Esophagus muscularis mucosa (tissue), 4 donors: Measurements from ENCODE around the gene MAP3K20. TPM values are rescaled to one million over a fixed set of nuclear protein-coding genes. Genes with fewer than 3 reads are reported as not detected.
"Not testable (repeated sequence)": the region's sequence is repeated elsewhere in the genome, so short reads cannot be mapped to it uniquely, and the experiment has no call there.

Source experiments
- DNase-seq: peaks from one replicate; pipeline ENCODE4 v3.0.0-alpha.2; 2017; ENCODE audit errors: extremely low spot score
- H3K27ac ChIP-seq, 4 donors: fragments of 200-600 bp; sonication (generic); replicated peaks in 1 of 4; 1 replicate in 3 of 4; 2 replicates in 1 of 4; pipeline ENCODE4 v1.5.1; 2016 to 2019; ENCODE audit warnings: mild to moderate bottlenecking in 1 of 4
- H3K27me3 ChIP-seq, 4 donors: fragments of 200-600 bp; sonication (generic); one replicate each; pipeline versions ENCODE4 v1.5.1 to v1.6.0; 2016 to 2019
- H3K36me3 ChIP-seq, 4 donors: fragments of 200-600 bp; sonication (generic); one replicate each; pipeline ENCODE4 v1.5.1; 2016 to 2019
- H3K4me1 ChIP-seq, 4 donors: fragments of 200-600 bp; sonication (generic); one replicate each; pipeline ENCODE4 v1.5.1; 2016 to 2019
- H3K4me3 ChIP-seq, 4 donors: fragments of 200-600 bp; sonication (generic); 1 replicate in 2 of 4; 2 replicates in 2 of 4; pipeline ENCODE4 v1.5.1; 2016 to 2019; ENCODE audit warnings: mild to moderate bottlenecking in 4 of 4, moderate library complexity in 1 of 4
- H3K9me3 ChIP-seq, 4 donors: fragments of 200-600 bp; sonication (generic); 1 replicate in 3 of 4; 2 replicates in 1 of 4; pipeline ENCODE4 v1.5.1; 2016 to 2019
- CTCF ChIP-seq, 3 experiments: fragments of 200-600 bp in 2 of 3; fragments of 450-650 bp in 1 of 3; sonication (generic) in 2 of 3; IDR thresholded peaks; one replicate each; pipeline ENCODE4 v1.5.1; 2017 to 2019; ENCODE audit warnings: antibody characterized with exemption in 3 of 3, mild to moderate bottlenecking in 2 of 3, moderate library complexity in 1 of 3
- EP300 ChIP-seq: sonication (generic); formaldehyde crosslinking; IDR thresholded peaks from one replicate; pipeline ENCODE4 v1.6.1; 2017; ENCODE audit warnings: antibody characterized with exemption
- POLR2A ChIP-seq: fragments of 450-650 bp; IDR thresholded peaks from one replicate; pipeline ENCODE4 v1.6.1; 2017; ENCODE audit warnings: antibody characterized with exemption, moderate library complexity, mild to moderate bottlenecking, low read depth
- POLR2AphosphoS5 ChIP-seq, 2 donors: sonication (generic); formaldehyde crosslinking; IDR thresholded peaks; one replicate each; pipeline ENCODE4 v1.6.1; 2017; ENCODE audit warnings: antibody characterized with exemption in 2 of 2
- WGBS: methylation state at CpG from one replicate; pipeline ENCODE4 v1.1.5; 2018; 5-methylcytosine and 5-hydroxymethylcytosine counted together
- intact Hi-C: fragments of 100-400 bp; cut with DNase I; formaldehyde crosslinking; loops from one replicate; pipeline ENCODE4 v1.15.1; 2023
- total RNA-seq, 4 donors: library from RNA; depleted of rRNA; stranded (reverse); fragments of >200 nt; gene quantifications; one replicate each; pipeline versions ENCODE4 v1.1.0 to v1.2.1, GENCODE V29; 2016

Gene MAP3K20
- total RNA-seq, 4 donors from 2014 or later, result 238 to 335 (median 267) TPM

- Histone ChIP-seq H3K27ac (peak overlapping the region; percentile 73 to 84 (median 82)), H3K36me3 (peaks cover 0 to 15% (median 9%) of the 10 kb centered on the region in 4 donors), H3K4me3 (no peak overlapping the region), H3K27me3 (no peaks in the 10 kb centered on the region), H3K4me1 (peaks cover 38 to 79% (median 71%) of the 10 kb centered on the region in 4 donors), H3K9me3 (no peaks in the 10 kb centered on the region)
- DNase-seq, result no peak
- intact Hi-C loops, result no loop called here
- WGBS, result 62% methylated on average over 2 of the region's 2 CpGs
- TF ChIP-seq CTCF (IDR thresholded peaks at IDR 0.05) (no peak), EP300 (no peak), POLR2AphosphoS5 (IDR thresholded peaks at IDR 0.05) (no peak), POLR2A (no peak)
Measured at GRCh38 chr2:173202570-173202969, 126.9 kb downstream of the MAP3K20 start.

GRCh38 chr2:173204316-173204715, 128.7 kb downstream of the MAP3K20 start:
- TF ChIP-seq EP300 (no peak), POLR2A (no peak), CTCF (IDR thresholded peaks at IDR 0.05) (no peak), POLR2AphosphoS5 (IDR thresholded peaks at IDR 0.05) (no peak)
- WGBS, result 40% methylated on average over 2 of the region's 2 CpGs
- no peaks in the 10 kb centered on the region for H3K27me3 ChIP-seq
- intact Hi-C loops, result no loop called here
- H3K36me3 ChIP-seq, result no peaks in the 10 kb centered on the region
- no peaks in the 10 kb centered on the region for H3K9me3 ChIP-seq
- no peak overlapping the region for H3K4me3 ChIP-seq
- DNase-seq, result no peak
- peak overlapping the region; percentile 73 to 84 (median 82) for H3K27ac ChIP-seq
- peaks cover 43 to 92% (median 70%) of the 10 kb centered on the region in 4 donors for H3K4me1 ChIP-seq

- peaks cover 0 to 6% (median 2%) of the 10 kb centered on the region in 4 donors for H3K36me3 ChIP-seq
- H3K27me3 ChIP-seq, result no peaks in the 10 kb centered on the region
- peak; percentile 94 for DNase-seq
- peaks cover 53 to 95% (median 75%) of the 10 kb centered on the region in 4 donors for H3K4me1 ChIP-seq
- TF ChIP-seq EP300, result peak; percentile 64
- TF ChIP-seq CTCF (IDR thresholded peaks at IDR 0.05), result no peak
- TF ChIP-seq POLR2A, result no peak
- TF ChIP-seq POLR2AphosphoS5 (IDR thresholded peaks at IDR 0.05), result peak; percentile 89 to 96
- 28% methylated on average over 2 of the region's 2 CpGs for WGBS
- intact Hi-C loops, result no loop called here
- peak overlapping the region; percentile 73 to 84 (median 82) for H3K27ac ChIP-seq
- no peaks in the 10 kb centered on the region for H3K9me3 ChIP-seq
- no peak overlapping the region for H3K4me3 ChIP-seq
Measured at GRCh38 chr2:173205375-173205774, 129.7 kb downstream of the MAP3K20 start.

- H3K36me3 ChIP-seq, result peaks cover 0 to 15% (median 7%) of the 10 kb centered on the region in 4 donors
- H3K4me1 ChIP-seq, result peaks cover 58 to 87% (median 69%) of the 10 kb centered on the region in 4 donors
- TF ChIP-seq POLR2AphosphoS5 (IDR thresholded peaks at IDR 0.05), result peak in 1 of 2 donors; percentile 20
- H3K27me3 ChIP-seq, intact Hi-C loops, H3K9me3 ChIP-seq, DNase-seq, H3K4me3 ChIP-seq: not testable (repeated sequence)
- WGBS, result 44% methylated on average over 9 of the region's 9 CpGs
- peak overlapping the region; percentile 71 to 84 (median 78) for H3K27ac ChIP-seq
Measured at GRCh38 chr2:173207124-173207523, 131.5 kb downstream of the MAP3K20 start.

- Histone ChIP-seq H3K36me3 (peaks cover 0 to 15% (median 7%) of the 10 kb centered on the region in 4 donors), H3K4me3 (no peak overlapping the region), H3K4me1 (peaks cover 45 to 83% (median 66%) of the 10 kb centered on the region in 4 donors), H3K27me3 (no peaks in the 10 kb centered on the region), H3K9me3 (no peaks in the 10 kb centered on the region), H3K27ac (peak overlapping the region; percentile 73 to 82 (median 76))
- intact Hi-C loops, result loop anchor here (1.0 to 2.0 kb wide), 2 partner anchors 135 to 184 kb away; partner anchors contain the start of gene MAP3K20
- peak; percentile 94 for DNase-seq
- TF ChIP-seq CTCF (IDR thresholded peaks at IDR 0.05) (peak; percentile 85 to 96 (median 92)), POLR2A (no peak), POLR2AphosphoS5 (IDR thresholded peaks at IDR 0.05) (peak; percentile 80 to 85), EP300 (no peak)
- 15% methylated on average over 8 of the region's 8 CpGs for WGBS
Measured at GRCh38 chr2:173210270-173211196, 134.9 kb downstream of the MAP3K20 start.
